Measurements from ENCODE around the gene SLC17A2. TPM values are rescaled to one million over a fixed set of nuclear protein-coding genes. Genes with fewer than 3 reads are reported as not detected.
"Not testable (repeated sequence)": the region's sequence is repeated elsewhere in the genome, so short reads cannot be mapped to it uniquely, and the experiment has no call there.

The SLC17A2 gene
- total and polyA plus RNA-seq, 2 of the 8 experiments (the other 6 are each of a cell fraction or from before 2014, with no cell fraction given): not detected

DNA sequence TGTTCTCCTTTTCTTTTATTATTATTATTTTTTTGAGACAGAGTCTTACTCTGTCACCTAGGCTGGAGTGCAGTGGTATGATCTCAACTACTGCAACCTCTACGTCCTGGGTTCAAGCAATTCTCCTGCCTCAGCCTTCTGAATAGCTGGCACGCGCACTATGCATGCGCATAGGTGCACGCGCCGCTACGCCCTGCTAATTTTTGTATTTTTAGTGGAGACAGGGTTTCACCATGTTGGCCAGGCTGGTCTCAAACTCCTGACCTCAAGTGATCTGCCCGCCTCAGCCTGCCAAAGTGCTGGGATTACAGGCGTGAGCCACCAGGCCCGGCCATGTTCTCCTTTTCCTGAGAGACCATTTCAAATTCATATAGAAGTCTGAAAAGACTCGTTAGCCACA is 706 bp downstream of the SLC17A2 start:
- H3K36me3 ChIP-seq (ENCODE audit: control insufficient read depth in 2 of 4, insufficient read depth in 4 of 4, low read length in 3 of 4); H3K4me3 ChIP-seq (ENCODE audit: extremely low read depth in 1 of 4, insufficient read depth in 2 of 4, low read depth in 3 of 4, low read length in 4 of 4); H2AK5ac ChIP-seq (ENCODE audit: low read depth, low read length); H3K9ac ChIP-seq (replicated peaks in 1 of 4; ENCODE audit: extremely low read depth in 1 of 4, low read depth in 3 of 4, low read length in 3 of 4); H3K79me2 ChIP-seq (ENCODE audit: control insufficient read depth in 1 of 2, insufficient read depth in 2 of 2, low read length in 2 of 2); FAIRE-seq; H4K91ac ChIP-seq (replicated peaks; ENCODE audit: insufficient read length, low read length); H3K4ac ChIP-seq (replicated peaks; ENCODE audit: insufficient read length, low read depth, low read length); H4K5ac ChIP-seq (ENCODE audit: insufficient read length, low read depth, low read length); DNase-seq (ENCODE audit: low read depth in 1 of 2, low spot score in 2 of 2); H4K8ac ChIP-seq (ENCODE audit: extremely low read depth, insufficient read depth, low read length); H2BK20ac ChIP-seq (ENCODE audit: low read length); H3K23ac ChIP-seq (ENCODE audit: insufficient read length); H3K27me3 ChIP-seq (replicated peaks in 1 of 4; ENCODE audit: control insufficient read depth in 3 of 4, extremely low read depth in 1 of 4, insufficient read depth in 3 of 4, low read length in 3 of 4); H2BK5ac ChIP-seq (ENCODE audit: low read depth, low read length); H3K79me1 ChIP-seq (ENCODE audit: low read depth, low read length); H3K18ac ChIP-seq (ENCODE audit: extremely low read depth, low read length); H3K27ac ChIP-seq (ENCODE audit: low read depth, low read length); H2BK12ac ChIP-seq (ENCODE audit: low read depth, low read length); H3K4me1 ChIP-seq (replicated peaks in 1 of 4; ENCODE audit: control insufficient read depth in 3 of 4, insufficient read depth in 4 of 4, low read length in 3 of 4); H3K4me2 ChIP-seq (ENCODE audit: insufficient read depth in 1 of 2, low read depth in 2 of 2, low read length in 2 of 2); H3K14ac ChIP-seq (ENCODE audit: insufficient read length); H3K23me2 ChIP-seq (ENCODE audit: low read depth, low read length); H4K20me1 ChIP-seq (replicated peaks in 1 of 2; ENCODE audit: control insufficient read depth in 1 of 2, insufficient read depth in 2 of 2, low read length in 2 of 2); CTCF ChIA-PET (ENCODE audit: partially characterized antibody); H3K56ac ChIP-seq (replicated peaks; ENCODE audit: insufficient read length, low read depth, low read length); H3K9me3 ChIP-seq (ENCODE audit: insufficient read depth in 2 of 2, low read depth in 1 of 2, low read length in 1 of 2); H2BK15ac ChIP-seq (ENCODE audit: low read length); H2BK120ac ChIP-seq (replicated peaks; ENCODE audit: low read depth, low read length); H2AFZ ChIP-seq (ENCODE audit: low read length); POLR2A ChIA-PET (ENCODE audit: partially characterized antibody): not testable (repeated sequence)
- 93% methylated on average over 12 of the region's 12 CpGs; no CpG with 5 or more reads in 1 of the 2 experiments for WGBS, 2 experiments (ENCODE audit: extremely low coverage in 1 of 2, insufficient coverage in 1 of 2, insufficient read length in 1 of 2, insufficient replicate concordance in 2 of 2, low coverage in 1 of 2, low lambda C conversion rate in 2 of 2, missing lambda C conversion rate in 1 of 2)

Data from H1 (cell line).